PC-3 (cell line): ENCODE results near the gene MLANA. TPM values are rescaled to one million over a fixed set of nuclear protein-coding genes. Genes with fewer than 3 reads are reported as not detected.

ENCODE experiments used
- ATAC-seq: fragments of 200-7000 bp; cut with Tn5 transposase; 2 replicates; pipeline ENCODE4 v1.9.1; 2020; ENCODE audit warnings: mild to moderate bottlenecking, moderate library complexity
- Bru-seq: library from RNA; stranded (reverse); fragments of 400-500 nt; gene quantifications from one replicate; lab custom pipeline; 2021; lab: Mats Ljungman, UMichigan
- BruChase-seq, 2 experiments: library from RNA; stranded (reverse); fragments of 400-500 nt; gene quantifications; one replicate each; lab custom pipeline; 2021; lab: Mats Ljungman, UMichigan
- BruUV-seq: library from RNA; stranded (reverse); fragments of 400-500 nt; replicated peaks from 2 replicates; lab custom pipeline; 2021; lab: Mats Ljungman, UMichigan
- CTCF ChIA-PET: fragments of 300-600 bp; sonication (Branson Sonifier 250); formaldehyde crosslinking; loops from one replicate; lab custom pipeline; 2022; ENCODE audit warnings: antibody characterized with exemption; lab: Charles Lee
- POLR2A ChIA-PET: fragments of 300-600 bp; sonication (Branson Sonifier 250); formaldehyde crosslinking; loops from one replicate; lab custom pipeline; 2022; ENCODE audit warnings: antibody characterized with exemption; ENCODE audit not compliant: unreplicated experiment; lab: Charles Lee
- DNase-seq: peaks from one replicate; pipeline ENCODE4 v3.0.0-alpha.2; 2015
- H2AFZ ChIP-seq: fragments of 300-600 bp; sonication (generic); 2 replicates; pipeline ENCODE4 v1.6.0; 2016; ENCODE audit warnings: antibody characterized with exemption, low read length
- H3F3A ChIP-seq: fragments of 300-600 bp; sonication (generic); one replicate; pipeline ENCODE4 v1.6.0; 2017; ENCODE audit warnings: antibody characterized with exemption, low read length, control low read depth, mild to moderate bottlenecking; ENCODE audit not compliant: unreplicated experiment
- H3K27ac ChIP-seq: fragments of 300-600 bp; sonication (generic); 2 replicates; pipeline ENCODE4 v1.5.1; 2016; ENCODE audit warnings: mild to moderate bottlenecking, low read length
- H3K27me3 ChIP-seq: fragments of 300-600 bp; sonication (generic); 2 replicates; pipeline ENCODE4 v1.6.1; 2016; ENCODE audit warnings: low read length, mixed read lengths
- H3K36me3 ChIP-seq: fragments of 300-600 bp; sonication (generic); 2 replicates; pipeline ENCODE4 v1.6.1; 2016; ENCODE audit warnings: low read depth, mixed run types, low read length, mixed read lengths
- H3K4me1 ChIP-seq: fragments of 300-600 bp; sonication (generic); 2 replicates; pipeline ENCODE4 v1.5.1; 2016; ENCODE audit warnings: low read length; ENCODE audit not compliant: insufficient read depth
- H3K4me2 ChIP-seq: fragments of 300-600 bp; sonication (generic); 2 replicates; pipeline ENCODE4 v1.6.0; 2016; ENCODE audit warnings: low read length
- H3K4me3 ChIP-seq: fragments of 300-600 bp; sonication (generic); 2 replicates; pipeline ENCODE4 v1.5.1; 2016; ENCODE audit warnings: mild to moderate bottlenecking, low read length, mixed read lengths
- H3K79me2 ChIP-seq: fragments of 300-600 bp; sonication (generic); 2 replicates; pipeline ENCODE4 v1.6.1; 2017; ENCODE audit warnings: low read length, mixed read lengths
- H3K9ac ChIP-seq: fragments of 300-600 bp; sonication (generic); 2 replicates; pipeline ENCODE4 v1.6.0; 2016; ENCODE audit warnings: mild to moderate bottlenecking, low read length
- H3K9me2 ChIP-seq: fragments of 300-600 bp; sonication (generic); replicated peaks from 2 replicates; pipeline ENCODE4 v1.6.1; 2016; ENCODE audit warnings: mixed run types, low read length, mixed read lengths
- H3K9me3 ChIP-seq: fragments of 300-600 bp; sonication (generic); 2 replicates; pipeline ENCODE4 v1.6.1; 2016; ENCODE audit warnings: low read length, mixed read lengths
- H4K20me1 ChIP-seq: fragments of 300-600 bp; sonication (generic); 2 replicates; pipeline ENCODE4 v1.6.1; 2016; ENCODE audit warnings: low read length, mixed read lengths
- EZH2 ChIP-seq: fragments of 300-600 bp; sonication (generic); IDR thresholded peaks from one replicate; pipeline ENCODE4 v1.6.1; 2017; ENCODE audit warnings: antibody characterized with exemption, mild to moderate bottlenecking, low read length; ENCODE audit not compliant: unreplicated experiment
- EZH2phosphoT487 ChIP-seq: fragments of 300-600 bp; sonication (generic); IDR thresholded peaks from 2 replicates; pipeline ENCODE4 v1.6.1; 2018; ENCODE audit warnings: mild to moderate bottlenecking, antibody characterized with exemption, low read length, borderline replicate concordance
- intact Hi-C: fragments of 100-400 bp; cut with micrococcal nuclease; formaldehyde crosslinking; loops from 2 replicates; pipeline ENCODE4 v1.9.0; 2023
- long read RNA-seq: library from polyadenylated mRNA; unstranded; transcript quantifications from one replicate; pipeline ENCODE4 v2.0.0, GENCODE V29; 2021; ENCODE audit not compliant: unreplicated experiment
- total RNA-seq: library from RNA; depleted of rRNA; stranded (reverse); fragments of >200 nt; gene quantifications from 2 replicates; pipeline ENCODE4 v1.2.3, GENCODE V29; 2014; rRNA removed
- TF ChIP-seq, protein P1 (sequence below): fragments of 300-600 bp; sonication (generic); conservative IDR thresholded peaks from 2 replicates; pipeline ENCODE4 v1.5.1; 2017; ENCODE audit warnings: antibody characterized with exemption, low read depth, mild to moderate bottlenecking, low read length

Gene MLANA, protein sequence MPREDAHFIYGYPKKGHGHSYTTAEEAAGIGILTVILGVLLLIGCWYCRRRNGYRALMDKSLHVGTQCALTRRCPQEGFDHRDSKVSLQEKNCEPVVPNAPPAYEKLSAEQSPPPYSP
- total RNA-seq: not detected in 2 replicates
- Bru-seq, nascent RNA: not detected
- percentile 9 among the genes with signal in this experiment for BruChase-seq, experiment 1, labeled RNA remaining after a 6-hour chase
- BruChase-seq, experiment 2, labeled RNA remaining after a 2-hour chase: percentile 12 among the genes with signal in this experiment
- long read RNA-seq: 0 reads

GRCh38 chr9:5890641-5891040 lies at the start of gene MLANA:
Gene MLANA, plus strand, starts transcription at chr9:5890889. Its CDS starts 1,586 bp downstream, at chr9:5892475.
- no peaks in the 10 kb centered on the region for H3K79me2 ChIP-seq
- no peaks in the 10 kb centered on the region for H3K36me3 ChIP-seq
- no TSS peak for BruUV-seq
- no peaks in the 10 kb centered on the region for H3K27me3 ChIP-seq
- H3K27ac ChIP-seq: no peak within 1 kb of the TSS
- ChIA-PET POLR2A (no interaction called here), CTCF (no interaction called here)
- H3K9me2 ChIP-seq: no peaks in the 10 kb centered on the region
- no peak within 1 kb of the TSS for H3K9ac ChIP-seq
- no peak within 1 kb of the TSS for H3K4me3 ChIP-seq
- no peak within 1 kb of the TSS for H2AFZ ChIP-seq
- TF ChIP-seq, protein P1, sequence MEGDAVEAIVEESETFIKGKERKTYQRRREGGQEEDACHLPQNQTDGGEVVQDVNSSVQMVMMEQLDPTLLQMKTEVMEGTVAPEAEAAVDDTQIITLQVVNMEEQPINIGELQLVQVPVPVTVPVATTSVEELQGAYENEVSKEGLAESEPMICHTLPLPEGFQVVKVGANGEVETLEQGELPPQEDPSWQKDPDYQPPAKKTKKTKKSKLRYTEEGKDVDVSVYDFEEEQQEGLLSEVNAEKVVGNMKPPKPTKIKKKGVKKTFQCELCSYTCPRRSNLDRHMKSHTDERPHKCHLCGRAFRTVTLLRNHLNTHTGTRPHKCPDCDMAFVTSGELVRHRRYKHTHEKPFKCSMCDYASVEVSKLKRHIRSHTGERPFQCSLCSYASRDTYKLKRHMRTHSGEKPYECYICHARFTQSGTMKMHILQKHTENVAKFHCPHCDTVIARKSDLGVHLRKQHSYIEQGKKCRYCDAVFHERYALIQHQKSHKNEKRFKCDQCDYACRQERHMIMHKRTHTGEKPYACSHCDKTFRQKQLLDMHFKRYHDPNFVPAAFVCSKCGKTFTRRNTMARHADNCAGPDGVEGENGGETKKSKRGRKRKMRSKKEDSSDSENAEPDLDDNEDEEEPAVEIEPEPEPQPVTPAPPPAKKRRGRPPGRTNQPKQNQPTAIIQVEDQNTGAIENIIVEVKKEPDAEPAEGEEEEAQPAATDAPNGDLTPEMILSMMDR: no peak
- no peak for TF ChIP-seq EZH2
- no peak for TF ChIP-seq EZH2phosphoT487
- H3K4me2 ChIP-seq: no peak within 1 kb of the TSS
- no peaks in the 10 kb centered on the region for H3K9me3 ChIP-seq
- ATAC-seq (no peak), DNase-seq (no peak)
- intact Hi-C loops: no loop called here
- H3F3A ChIP-seq: no peaks in the 10 kb centered on the region
- no peaks in the 10 kb centered on the region for H4K20me1 ChIP-seq
- H3K4me1 ChIP-seq: no peaks in the 10 kb centered on the region

- intact Hi-C loops: no loop called here
- Histone ChIP-seq H3K9ac (no peak overlapping the region), H3K9me3 (no peaks in the 10 kb centered on the region), H2AFZ (no peak overlapping the region), H3K36me3 (no peaks in the 10 kb centered on the region), H3F3A (peaks cover 8% of the 10 kb centered on the region), H3K27me3 (no peaks in the 10 kb centered on the region), H3K4me1 (peaks cover 56% of the 10 kb centered on the region), H3K9me2 (no peaks in the 10 kb centered on the region), H3K4me2 (no peak overlapping the region), H3K4me3 (no peak overlapping the region), H3K27ac (no peak overlapping the region), H4K20me1 (no peaks in the 10 kb centered on the region), H3K79me2 (no peaks in the 10 kb centered on the region)
- BruUV-seq: no TSS peak
- DNase-seq (no peak), ATAC-seq (no peak)
- ChIA-PET CTCF (interaction anchor here (0.6 to 0.7 kb wide), 2 partner anchors 58 to 66 kb away, joined by 5 read pairs; no protein-coding TSS in a partner anchor), POLR2A (no interaction called here)
- no peak for TF ChIP-seq EZH2
Measured at GRCh38 chr9:5841771-5842573, 48.7 kb upstream of the MLANA start.

- Histone ChIP-seq H3K27me3 (no peaks in the 10 kb centered on the region), H3K27ac (peak overlapping the region; percentile 63), H2AFZ (peak overlapping the region; percentile 61), H3K9me3 (no peaks in the 10 kb centered on the region), H3K4me2 (peak overlapping the region; percentile 61), H3K9ac (no peak overlapping the region), H3F3A (peaks cover 8% of the 10 kb centered on the region), H4K20me1 (no peaks in the 10 kb centered on the region), H3K4me3 (peak overlapping the region; percentile 5; the same call in 1 of the 2 replicates), H3K9me2 (no peaks in the 10 kb centered on the region), H3K79me2 (no peaks in the 10 kb centered on the region), H3K36me3 (no peaks in the 10 kb centered on the region), H3K4me1 (peaks cover 60% of the 10 kb centered on the region)
- CTCF ChIA-PET: interaction anchor here (0.5 to 0.7 kb wide), 3 partner anchors 46 to 68 kb away, joined by 3 to 5 read pairs (median 5); no protein-coding TSS in a partner anchor
- no TSS peak for BruUV-seq
- TF ChIP-seq EZH2: no peak
- no peak for TF ChIP-seq EZH2phosphoT487
- POLR2A ChIA-PET: no interaction called here
- DNase-seq (no peak), ATAC-seq (no peak)
- intact Hi-C loops: no loop called here
Measured at GRCh38 chr9:5842929-5843793, 47.5 kb upstream of the MLANA start.
